ENCODE measurements around the gene CNGA3.

DNA sequence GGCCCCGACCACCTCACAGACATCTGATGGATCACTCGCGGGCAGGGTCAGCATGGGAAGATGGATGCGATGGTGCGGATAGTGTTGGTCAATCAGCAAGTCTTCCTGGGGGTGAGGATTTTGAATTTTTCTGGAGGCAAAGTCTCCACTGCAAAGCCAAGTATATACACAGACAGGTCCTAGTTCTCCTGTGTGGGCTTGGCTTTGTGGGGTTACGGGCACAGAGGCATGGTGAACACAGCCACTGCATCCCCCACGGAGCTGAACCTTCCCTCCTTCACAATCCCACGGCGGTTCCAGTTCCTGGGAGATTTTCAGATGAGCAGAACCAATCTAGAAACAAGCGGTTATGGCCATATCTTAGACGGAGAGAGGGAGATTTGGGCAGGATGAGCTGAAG is 35.8 kb downstream of the CNGA3 start:
- no peak for TF ChIP-seq POLR2A (IDR thresholded peaks at IDR 0.05)
- TF ChIP-seq, protein P1, sequence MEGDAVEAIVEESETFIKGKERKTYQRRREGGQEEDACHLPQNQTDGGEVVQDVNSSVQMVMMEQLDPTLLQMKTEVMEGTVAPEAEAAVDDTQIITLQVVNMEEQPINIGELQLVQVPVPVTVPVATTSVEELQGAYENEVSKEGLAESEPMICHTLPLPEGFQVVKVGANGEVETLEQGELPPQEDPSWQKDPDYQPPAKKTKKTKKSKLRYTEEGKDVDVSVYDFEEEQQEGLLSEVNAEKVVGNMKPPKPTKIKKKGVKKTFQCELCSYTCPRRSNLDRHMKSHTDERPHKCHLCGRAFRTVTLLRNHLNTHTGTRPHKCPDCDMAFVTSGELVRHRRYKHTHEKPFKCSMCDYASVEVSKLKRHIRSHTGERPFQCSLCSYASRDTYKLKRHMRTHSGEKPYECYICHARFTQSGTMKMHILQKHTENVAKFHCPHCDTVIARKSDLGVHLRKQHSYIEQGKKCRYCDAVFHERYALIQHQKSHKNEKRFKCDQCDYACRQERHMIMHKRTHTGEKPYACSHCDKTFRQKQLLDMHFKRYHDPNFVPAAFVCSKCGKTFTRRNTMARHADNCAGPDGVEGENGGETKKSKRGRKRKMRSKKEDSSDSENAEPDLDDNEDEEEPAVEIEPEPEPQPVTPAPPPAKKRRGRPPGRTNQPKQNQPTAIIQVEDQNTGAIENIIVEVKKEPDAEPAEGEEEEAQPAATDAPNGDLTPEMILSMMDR (IDR thresholded peaks at IDR 0.05) = no peak
